GM21528 (cell line): ENCODE results near the gene CNTN1.

Experiments used
- ATAC-seq: cut with Tn5 transposase; IDR thresholded peaks from one replicate; pipeline ENCODE4 v1.9.1; 2021; ENCODE audit warnings: mild to moderate bottlenecking, moderate library complexity; ENCODE audit not compliant: unreplicated experiment, low FRiP score

The CNTN1 gene

DNA sequence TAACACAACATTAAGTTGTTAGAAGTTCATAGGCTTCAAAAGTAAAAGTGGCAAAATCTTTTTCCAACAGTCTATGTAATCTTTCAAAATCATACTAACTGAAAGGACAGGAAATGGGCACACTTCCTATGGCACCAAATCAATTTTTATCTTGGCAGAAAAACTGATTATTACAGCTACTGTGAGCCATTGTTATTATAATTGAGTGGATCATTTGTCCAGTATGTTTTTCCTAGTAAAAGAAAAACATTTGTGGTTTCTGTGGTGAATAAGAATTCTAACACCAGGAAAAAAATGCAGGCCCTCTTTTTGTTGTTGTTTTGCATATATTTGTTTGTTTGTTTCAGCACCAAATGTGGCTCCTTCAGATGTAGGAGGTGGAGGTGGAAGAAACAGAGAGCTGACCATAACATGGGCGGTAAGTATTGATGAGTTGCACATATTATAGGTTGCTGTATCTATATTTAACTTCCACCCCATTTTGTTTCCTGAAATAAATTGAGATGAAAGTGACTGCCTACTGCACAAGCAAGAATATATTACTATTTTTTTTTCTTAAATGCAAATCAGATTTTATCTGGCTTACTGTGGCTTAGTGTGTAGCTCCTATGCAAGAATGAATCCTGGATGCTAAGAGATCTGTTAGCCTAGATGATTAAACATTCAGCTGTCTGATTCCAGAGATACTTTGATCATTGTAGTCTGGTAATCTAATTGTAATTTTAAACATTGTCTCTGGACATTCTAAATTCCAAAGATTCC is 321.8 kb downstream of the CNTN1 start:
- ATAC-seq = no peak

DNA sequence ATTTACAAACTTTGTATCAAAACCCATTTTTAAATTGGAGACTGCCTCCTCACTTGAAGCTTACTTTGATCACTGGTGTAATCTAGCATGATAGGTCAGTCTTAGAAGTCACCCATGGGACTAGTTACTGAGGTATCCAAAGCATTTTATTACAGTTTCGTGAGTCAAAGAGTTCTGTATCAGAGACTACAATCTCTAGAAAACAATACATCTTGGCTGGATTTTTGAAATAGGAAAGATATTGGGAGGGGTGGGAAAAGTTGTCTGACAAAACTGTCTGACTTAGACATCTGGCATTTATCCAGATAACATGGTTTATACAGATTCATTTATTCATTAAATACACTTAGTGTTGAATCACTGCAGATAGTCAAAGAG is 322.4 kb downstream of the CNTN1 start:
- no peak for ATAC-seq

DNA sequence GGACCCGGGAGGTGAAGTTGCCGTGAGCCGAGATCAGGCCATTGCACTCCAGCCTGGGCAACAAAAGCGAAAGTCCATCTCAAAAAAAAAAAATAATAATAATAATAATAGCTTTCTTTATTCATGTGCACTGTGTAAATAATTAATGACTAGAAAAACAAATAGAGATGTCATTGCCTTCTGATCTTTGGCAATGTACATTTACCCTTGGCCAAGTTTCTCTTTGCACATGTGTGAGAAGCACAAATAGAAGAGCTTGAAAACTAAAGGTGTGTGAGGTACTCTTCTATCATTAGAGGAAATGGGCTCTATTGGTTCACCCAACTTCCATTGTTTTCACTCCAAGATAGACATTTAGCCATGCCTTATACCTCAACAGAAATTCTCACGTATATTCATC is 325.8 kb downstream of the CNTN1 start:
- no peak for ATAC-seq

DNA sequence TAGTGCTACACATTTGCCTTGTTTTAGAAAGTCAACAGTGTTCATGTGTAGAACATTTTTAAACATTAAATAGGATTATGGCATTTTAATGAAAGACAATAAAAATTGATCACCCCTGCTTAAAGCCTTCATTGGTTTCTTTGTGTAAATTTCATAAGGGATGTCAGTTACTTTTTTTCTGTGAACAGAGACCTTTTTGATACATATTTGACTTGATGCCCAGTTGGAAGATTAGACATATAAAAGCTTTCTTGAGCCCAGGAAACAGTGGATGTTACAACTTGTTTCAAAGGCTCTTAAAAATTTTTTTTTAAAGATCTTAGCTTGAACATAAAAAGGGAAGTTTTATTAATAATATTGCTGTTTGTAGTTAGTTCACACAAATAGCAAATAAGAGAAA is 327.2 kb downstream of the CNTN1 start:
- ATAC-seq = no peak

DNA sequence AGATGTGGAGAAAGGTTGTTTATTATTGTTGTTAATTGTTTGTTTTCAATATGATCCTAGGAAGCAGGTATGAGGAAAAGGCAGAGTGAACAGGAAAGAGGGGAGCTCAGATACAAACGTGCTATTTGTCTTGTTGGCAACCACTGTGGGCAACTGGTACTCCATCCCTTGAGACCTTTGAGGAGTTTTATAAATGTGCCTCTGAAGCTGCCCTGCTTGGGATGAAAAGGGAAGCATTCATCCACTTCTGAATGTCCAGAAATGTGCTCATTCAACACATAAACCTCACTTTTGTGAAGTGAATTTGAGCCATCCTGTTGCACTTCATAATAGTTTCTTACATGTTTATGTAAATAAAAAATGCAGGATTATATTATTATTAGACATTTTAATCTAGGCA is 331.6 kb downstream of the CNTN1 start:
- no peak for ATAC-seq

- no peak for ATAC-seq
Measured at GRCh38 chr12:41026151-41026550, 333.9 kb downstream of the CNTN1 start.

DNA sequence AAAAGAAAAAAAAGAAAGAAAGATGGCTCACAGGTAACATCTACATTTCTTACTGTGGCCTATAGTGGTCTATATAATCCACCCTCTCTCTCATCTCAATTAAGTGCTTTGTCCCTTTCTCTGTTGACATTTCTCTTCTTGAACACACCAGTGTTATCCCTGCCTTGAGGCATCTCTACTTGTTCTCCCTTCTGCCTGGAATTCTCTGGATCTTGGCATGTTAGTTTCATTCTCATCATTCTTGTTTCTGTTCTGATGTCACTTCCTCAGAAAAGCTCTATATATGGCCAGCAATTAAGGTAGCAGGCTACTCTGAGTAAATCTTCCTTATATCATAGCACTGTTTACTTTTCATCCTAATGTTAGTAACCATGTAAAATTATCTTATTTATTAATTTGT is 340.1 kb downstream of the CNTN1 start:
- no peak for ATAC-seq

DNA sequence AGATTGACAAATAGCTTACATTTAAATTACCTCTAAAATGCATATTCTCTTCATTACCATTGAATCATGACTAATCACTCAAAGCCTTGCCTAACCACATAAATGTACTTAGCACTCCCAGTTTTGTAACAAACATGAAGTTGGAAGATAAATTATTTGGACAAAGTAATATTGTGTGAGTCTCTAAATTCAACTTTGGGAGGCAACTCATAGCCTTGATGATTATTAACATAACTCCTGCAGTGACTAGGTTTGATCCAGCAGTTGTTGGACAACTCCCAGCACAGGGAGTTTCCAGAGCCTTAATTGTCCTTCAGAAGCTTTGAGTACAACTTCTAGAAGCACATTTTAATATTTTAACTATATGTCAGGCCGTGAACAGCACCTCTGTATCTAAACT is 342.4 kb downstream of the CNTN1 start:
- ATAC-seq = no peak

DNA sequence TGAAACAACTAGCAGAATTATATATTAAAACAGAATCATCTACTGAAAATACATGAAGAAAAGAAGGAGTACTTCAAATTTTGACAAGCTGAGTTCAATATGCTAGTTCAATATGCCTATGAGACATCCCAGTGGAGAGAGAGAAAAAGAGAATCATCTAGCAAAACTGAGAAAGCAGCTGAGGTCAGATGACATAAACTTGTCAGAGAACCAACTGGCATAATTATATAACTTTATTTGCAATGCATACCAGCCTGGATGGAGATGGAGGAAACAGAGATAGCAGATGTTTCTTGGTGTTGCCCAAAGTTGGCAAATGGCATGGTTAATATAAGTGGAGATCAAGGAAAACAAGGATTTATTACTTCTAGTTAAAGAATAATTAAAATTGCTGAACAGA is 347.2 kb downstream of the CNTN1 start:
- ATAC-seq = no peak

GRCh38 chr12:41045509-41045908 is 353.3 kb downstream of the CNTN1 start:
- no peak for ATAC-seq

DNA sequence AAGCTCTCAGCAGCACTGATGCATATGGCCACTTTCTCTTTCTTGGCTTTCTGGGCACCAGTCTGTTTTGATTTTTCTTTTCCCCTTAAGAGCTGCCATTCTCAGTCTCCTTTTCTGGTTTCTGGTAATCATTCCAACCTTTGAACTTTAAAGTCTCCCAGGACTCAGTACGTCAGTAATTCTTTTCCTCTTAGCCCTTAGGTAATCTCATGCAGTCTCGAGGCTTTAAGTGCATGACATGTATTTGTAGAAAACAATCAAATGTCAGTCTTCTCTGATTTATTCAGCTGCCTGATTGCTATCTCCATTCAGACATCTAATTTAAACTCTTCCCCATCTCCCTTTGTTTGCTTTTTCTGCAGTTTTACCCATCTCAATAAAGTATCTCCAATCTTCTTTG is 356.8 kb downstream of the CNTN1 start:
- ATAC-seq = no peak

DNA sequence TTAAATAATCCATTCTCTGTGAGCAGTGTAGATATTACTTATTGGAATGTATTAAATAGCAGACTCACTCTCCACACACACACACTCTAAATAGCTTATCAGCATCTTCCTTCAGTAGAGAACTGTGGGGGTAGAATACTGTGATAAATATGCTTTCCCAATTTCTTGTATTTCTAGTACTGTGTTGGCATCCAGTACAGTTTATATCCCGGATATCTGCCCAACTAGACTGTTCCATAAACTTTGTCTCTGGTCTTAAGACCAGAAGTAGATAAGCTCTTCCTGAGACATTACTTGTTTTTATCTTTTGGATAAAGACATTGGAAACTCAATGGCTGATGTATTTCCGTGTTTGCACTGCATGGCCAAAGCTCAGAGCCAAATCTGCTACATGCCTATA is 359.7 kb downstream of the CNTN1 start:
- no peak for ATAC-seq

- ATAC-seq = no peak
Measured at GRCh38 chr12:41052441-41052840, 360.2 kb downstream of the CNTN1 start.

DNA sequence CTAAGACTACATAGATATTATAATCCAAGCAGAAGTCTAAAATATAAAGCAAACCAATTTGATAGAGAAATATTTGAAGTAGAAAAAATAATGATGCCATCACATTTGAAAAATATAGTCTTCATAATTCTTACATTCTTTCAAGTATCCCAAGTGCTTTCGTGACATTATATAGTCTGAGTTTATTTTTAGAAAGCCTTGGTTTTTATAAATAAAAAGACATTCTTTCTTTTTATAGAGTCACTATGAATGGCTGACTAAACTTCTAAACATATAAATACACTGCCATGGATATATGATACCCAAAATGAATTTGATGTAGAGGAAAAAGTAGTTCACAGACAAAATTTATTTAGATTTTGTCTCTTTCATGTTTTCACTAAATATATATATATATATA is 360.8 kb downstream of the CNTN1 start:
- ATAC-seq = no peak

- no peak for ATAC-seq
Measured at GRCh38 chr12:41055875-41056577, 363.8 kb downstream of the CNTN1 start.

- no peak for ATAC-seq
Measured at GRCh38 chr12:41058266-41058665, 366.0 kb downstream of the CNTN1 start.

- no peak for ATAC-seq
Measured at GRCh38 chr12:41061192-41061591, 369.0 kb downstream of the CNTN1 start.

DNA sequence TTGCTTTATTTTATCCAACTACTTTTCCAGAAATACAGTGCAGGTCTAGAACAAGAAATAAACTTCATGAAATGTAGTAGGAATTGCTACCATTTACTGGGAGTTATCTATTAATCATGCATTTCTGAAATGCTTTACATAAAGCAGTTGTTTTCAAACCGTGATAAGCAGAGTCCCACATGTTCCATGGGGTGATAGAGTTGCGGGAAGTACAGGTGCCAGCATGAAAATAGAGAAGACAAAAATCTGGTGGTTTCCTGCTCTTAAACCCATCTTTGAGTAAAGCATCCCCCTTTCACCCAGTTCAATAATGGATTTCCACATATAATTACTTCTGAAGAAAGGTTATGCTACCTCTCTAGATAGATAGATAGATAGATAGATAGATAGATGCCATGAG is 372.2 kb downstream of the CNTN1 start:
- ATAC-seq = no peak

DNA sequence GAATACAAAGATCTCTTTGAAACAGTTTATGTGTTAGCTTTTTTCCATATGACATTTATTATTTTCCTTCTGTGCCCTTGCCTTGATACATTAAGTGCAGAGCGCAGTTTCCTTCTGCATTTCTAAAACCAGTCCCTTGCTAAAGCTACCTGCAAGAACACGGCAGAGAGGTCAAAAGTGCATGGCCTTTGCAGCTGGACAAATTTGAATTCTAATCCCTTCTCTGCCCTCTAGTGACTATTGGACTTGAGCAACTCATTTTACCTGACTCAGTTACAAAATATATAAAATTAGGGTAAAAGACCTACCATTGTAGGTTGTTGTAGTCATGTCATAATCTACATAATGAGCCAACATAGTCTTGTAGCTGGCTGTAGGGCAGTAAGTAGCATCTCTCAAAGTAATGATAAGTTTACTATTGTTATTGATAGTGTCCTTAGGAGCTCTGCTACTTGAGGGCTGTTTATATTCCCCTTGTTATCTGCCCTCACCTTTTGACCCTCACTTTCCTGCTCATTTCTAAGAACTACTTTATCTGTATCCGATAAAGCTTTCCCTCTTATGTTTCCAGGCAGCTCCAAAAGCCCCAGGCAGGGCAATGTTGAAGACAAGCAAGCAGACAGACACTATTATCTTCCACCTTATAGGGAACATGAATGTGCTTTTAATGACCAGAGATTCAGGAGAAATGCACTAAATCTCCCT is 375.9 kb downstream of the CNTN1 start:
- no peak for ATAC-seq

- ATAC-seq = no peak
Measured at GRCh38 chr12:41073633-41074472, 381.6 kb downstream of the CNTN1 start.

GRCh38 chr12:41074473-41074769 is 382.2 kb downstream of the CNTN1 start:
- no peak for ATAC-seq
